Right lobe of liver (tissue), 4 donors: ENCODE data around the gene CRACR2B.

ENCODE experiments used
- CTCF ChIP-seq, 4 donors: fragments of 200-600 bp in 3 of 4; fragments of 450-650 bp in 1 of 4; IDR thresholded peaks; one replicate each; pipeline versions ENCODE4 v1.5.1 to v1.8.0; 2016 to 2022; ENCODE audit warnings: antibody characterized with exemption in 4 of 4, mild to moderate bottlenecking in 2 of 4
- POLR2A ChIP-seq: fragments of 450-650 bp; IDR thresholded peaks from one replicate; pipeline ENCODE4 v1.6.1; 2017; ENCODE audit warnings: antibody characterized with exemption, mild to moderate bottlenecking
- donor health status: DM: no; HTN: no; CAD: no.
- donor health status: DM: no; HTN: no; CAD: no.
- donor health status: DM: no; HTN: yes; CAD: no.

GRCh38 chr11:778976-779954, 48.5 kb upstream of the CRACR2B start:
- TF ChIP-seq CTCF (IDR thresholded peaks at IDR 0.05): no peak
- no peak for TF ChIP-seq POLR2A
